ENCODE data around the gene TXNIP.

TXNIP gene

DNA sequence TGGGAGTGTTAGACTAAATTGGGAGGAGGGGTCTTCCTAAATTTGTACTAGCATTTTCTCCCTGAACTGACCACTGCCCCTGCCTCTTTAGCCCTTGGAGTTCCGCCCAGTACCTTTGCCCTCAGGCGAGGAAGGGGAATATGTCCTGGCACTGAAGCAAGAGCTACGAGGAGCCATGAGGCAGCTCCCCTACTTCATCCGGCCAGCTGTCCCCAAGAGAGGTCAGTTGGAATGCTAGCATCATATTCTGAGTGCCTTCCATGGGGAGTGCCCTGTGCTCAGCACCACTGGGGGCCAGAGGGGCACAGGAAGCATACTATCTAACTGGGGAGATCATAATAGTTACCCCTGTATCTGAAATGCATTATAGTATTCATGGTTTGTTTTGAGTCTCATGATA, 21.2 kb downstream of the TXNIP start:
- Histone ChIP-seq H3K36me3 (no peaks in the 10 kb centered on the region), H3K4me1 (peaks cover 22% of the 10 kb centered on the region), H3K9me3 (no peaks in the 10 kb centered on the region), H3K4me3 (ENCODE audit: low read depth, low read length) (no peak overlapping the region), H3K27me3 (no peaks in the 10 kb centered on the region)
- TF ChIP-seq, protein P1, sequence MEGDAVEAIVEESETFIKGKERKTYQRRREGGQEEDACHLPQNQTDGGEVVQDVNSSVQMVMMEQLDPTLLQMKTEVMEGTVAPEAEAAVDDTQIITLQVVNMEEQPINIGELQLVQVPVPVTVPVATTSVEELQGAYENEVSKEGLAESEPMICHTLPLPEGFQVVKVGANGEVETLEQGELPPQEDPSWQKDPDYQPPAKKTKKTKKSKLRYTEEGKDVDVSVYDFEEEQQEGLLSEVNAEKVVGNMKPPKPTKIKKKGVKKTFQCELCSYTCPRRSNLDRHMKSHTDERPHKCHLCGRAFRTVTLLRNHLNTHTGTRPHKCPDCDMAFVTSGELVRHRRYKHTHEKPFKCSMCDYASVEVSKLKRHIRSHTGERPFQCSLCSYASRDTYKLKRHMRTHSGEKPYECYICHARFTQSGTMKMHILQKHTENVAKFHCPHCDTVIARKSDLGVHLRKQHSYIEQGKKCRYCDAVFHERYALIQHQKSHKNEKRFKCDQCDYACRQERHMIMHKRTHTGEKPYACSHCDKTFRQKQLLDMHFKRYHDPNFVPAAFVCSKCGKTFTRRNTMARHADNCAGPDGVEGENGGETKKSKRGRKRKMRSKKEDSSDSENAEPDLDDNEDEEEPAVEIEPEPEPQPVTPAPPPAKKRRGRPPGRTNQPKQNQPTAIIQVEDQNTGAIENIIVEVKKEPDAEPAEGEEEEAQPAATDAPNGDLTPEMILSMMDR (IDR thresholded peaks at IDR 0.05; ENCODE audit: low read depth, low read length): no peak
- no peak for DNase-seq

DNA sequence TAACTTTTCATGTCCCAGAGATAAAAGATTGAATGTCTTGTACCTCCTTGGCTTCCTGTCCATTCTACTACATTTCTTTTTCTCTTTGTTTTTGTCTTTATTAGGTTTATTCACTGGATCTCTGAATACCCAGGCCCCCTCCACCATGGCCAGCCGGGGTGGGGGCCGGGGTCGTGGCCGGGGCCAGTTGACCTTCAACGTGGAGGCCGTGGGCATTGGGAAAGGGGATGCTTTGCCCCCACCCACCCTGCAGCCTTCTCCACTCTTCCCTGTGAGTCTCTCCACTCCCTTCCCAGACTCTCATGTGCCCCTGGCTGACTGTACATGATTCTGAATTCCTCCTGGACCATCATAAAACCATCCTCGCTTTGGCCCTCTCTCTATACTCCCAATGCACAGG, 21.7 kb downstream of the TXNIP start:
- H3K4me3 ChIP-seq (ENCODE audit: low read depth, low read length): no peak overlapping the region
- no peaks in the 10 kb centered on the region for H3K27me3 ChIP-seq
- no peak for DNase-seq
- peaks cover 19% of the 10 kb centered on the region for H3K4me1 ChIP-seq
- H3K36me3 ChIP-seq: no peaks in the 10 kb centered on the region
- H3K9me3 ChIP-seq: no peaks in the 10 kb centered on the region
- TF ChIP-seq, protein P1 (IDR thresholded peaks at IDR 0.05; ENCODE audit: low read depth, low read length): no peak

DNA sequence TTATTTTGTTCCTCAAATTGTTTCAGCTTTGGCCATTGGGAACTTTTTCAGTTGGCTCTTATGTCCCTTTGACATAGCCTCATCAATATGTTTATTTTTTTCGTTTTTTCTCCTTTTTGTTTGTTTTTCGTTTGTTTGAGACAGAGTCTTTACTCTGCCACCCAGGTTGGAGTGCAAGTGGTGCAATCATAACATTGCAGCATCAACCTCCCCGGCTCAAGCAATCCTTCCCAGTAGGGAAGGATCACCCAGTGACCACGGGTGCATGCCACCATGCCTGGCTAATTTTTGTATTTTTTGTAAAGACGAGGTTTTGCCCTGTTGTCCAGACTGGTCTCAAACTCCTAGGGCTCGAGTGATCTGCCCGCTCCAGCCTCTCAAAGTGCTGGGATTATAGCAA, 23.8 kb downstream of the TXNIP start:
- TF ChIP-seq, protein P1 (IDR thresholded peaks at IDR 0.05; ENCODE audit: low read depth, low read length): no peak
- H3K27me3 ChIP-seq: no peaks in the 10 kb centered on the region
- no peak for DNase-seq
- H3K4me1 ChIP-seq: peaks cover under 1% of the 10 kb centered on the region
- no peak overlapping the region for H3K4me3 ChIP-seq (ENCODE audit: low read depth, low read length)
- no peaks in the 10 kb centered on the region for H3K36me3 ChIP-seq
- H3K9me3 ChIP-seq: no peaks in the 10 kb centered on the region

DNA sequence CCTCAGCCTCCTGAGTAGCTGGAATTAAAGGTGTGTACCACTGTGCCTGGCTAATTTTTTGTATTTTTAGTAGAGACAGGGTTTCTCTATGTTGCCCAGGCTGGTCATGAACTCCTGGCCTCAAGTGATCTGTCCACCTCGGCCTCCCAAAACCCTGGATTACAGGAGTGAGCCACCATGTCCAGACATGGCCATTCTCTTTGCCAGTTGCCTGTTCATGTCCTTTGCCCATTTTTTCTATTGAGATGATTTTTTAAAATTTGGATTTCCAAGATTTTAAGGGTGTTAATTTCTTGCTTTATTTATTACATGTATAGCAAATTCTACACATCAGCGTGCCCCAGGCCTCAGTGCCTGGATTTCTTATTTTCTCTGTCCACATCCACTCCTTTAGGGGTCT, 29.1 kb downstream of the TXNIP start:
- no peaks in the 10 kb centered on the region for H3K36me3 ChIP-seq

DNA sequence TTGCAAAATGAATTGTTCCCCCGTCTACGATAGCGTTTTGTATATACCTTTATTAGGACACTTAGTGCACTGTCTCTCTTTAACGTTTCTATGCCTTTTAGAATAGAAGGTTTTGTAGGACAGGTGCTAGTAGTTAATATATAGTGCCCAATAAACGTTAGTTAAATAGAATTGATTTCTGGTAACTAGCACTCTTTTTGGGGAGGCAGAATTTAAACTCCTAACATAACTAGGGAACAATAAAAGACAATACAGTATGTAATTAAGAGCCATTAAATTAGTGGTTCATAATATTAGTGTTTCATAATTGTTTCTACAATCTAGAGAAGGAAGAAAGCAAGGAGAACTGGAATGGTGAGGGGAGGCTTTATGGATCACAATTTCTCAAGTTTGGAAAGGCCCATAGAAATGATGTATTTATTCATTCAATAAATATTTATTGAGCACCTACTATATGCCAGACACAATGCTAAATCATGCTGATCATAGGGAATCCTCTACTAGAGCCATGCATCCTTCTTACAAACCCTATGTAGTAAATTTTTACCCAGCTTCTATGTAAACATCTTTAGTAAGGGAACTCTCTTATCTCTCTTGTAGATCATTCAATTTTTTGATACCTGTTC, 31.1 kb downstream of the TXNIP start:
- no peaks in the 10 kb centered on the region for H3K36me3 ChIP-seq
- no peaks in the 10 kb centered on the region for H3K9me3 ChIP-seq
- DNase-seq: no peak
- TF ChIP-seq, protein P1 (IDR thresholded peaks at IDR 0.05; ENCODE audit: low read depth, low read length): no peak
- H3K4me1 ChIP-seq: no peaks in the 10 kb centered on the region; the same call in none of the 2 replicates
- H3K27me3 ChIP-seq: no peaks in the 10 kb centered on the region
- H3K4me3 ChIP-seq (ENCODE audit: low read depth, low read length): peak overlapping the region; percentile 61

More for the DNA sequence above, 29.1 kb downstream of the TXNIP start:
- no peak for DNase-seq
- Histone ChIP-seq H3K4me3 (ENCODE audit: low read depth, low read length) (no peak overlapping the region), H3K4me1 (no peaks in the 10 kb centered on the region; the same call in none of the 2 replicates), H3K9me3 (no peaks in the 10 kb centered on the region), H3K27me3 (no peaks in the 10 kb centered on the region)
- TF ChIP-seq, protein P1 (IDR thresholded peaks at IDR 0.05; ENCODE audit: low read depth, low read length): no peak

DNA sequence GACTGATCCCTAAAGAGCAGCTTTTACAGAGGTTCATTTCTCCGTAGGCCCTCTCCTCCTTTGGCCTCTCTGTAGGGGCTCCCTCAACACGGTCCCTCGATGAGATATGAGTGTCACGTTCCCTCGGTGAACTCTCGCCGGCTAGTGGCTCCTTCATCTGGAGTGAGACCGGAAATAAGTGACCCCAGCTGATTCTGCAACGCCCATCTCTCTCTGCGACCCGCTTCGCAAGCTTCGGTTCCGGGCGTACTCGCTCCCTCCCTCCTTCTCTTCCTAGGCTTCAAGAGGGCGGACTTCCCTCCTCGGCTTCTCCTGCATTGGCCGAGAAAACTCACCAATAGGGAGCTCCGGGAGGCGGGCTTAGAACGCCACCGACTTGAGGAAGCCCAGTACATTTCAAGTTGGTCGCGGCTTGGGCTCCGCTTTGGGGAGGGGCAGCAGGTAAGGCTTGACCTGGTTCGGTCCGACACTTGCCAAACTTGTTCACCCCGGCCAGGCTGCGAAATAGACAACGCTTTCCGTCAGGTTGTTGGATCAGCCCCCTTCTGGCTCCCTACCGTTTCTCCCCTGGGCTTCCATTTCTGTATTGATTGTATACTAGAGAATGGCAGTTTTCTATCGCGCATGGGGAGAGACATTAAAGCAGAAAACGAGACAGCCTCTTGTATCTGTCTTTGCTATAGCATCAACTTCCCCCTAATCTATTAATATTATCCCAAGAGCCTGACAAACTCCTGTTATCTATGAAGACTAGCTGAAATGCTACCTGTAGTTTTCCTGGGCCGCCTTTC, 31.9 kb downstream of the TXNIP start, which contains the start of the genes ANKRD34A and POLR3GL:
ANKRD34A (minus strand) TSS at position 248 of the 791 bp plus-strand sequence. CDS start 2,816 bp downstream, outside the sequence.
POLR3GL (plus strand) TSS at position 363 of the 791 bp plus-strand sequence. CDS start 10,176 bp downstream, outside the sequence.
- Histone ChIP-seq H3K27me3 (no peaks in the 10 kb centered on the region), H3K36me3 (no peaks in the 10 kb centered on the region), H3K4me1 (peaks cover 4% of the 10 kb centered on the region), H3K4me3 (ENCODE audit: low read depth, low read length) (peak within 1 kb of the TSS; percentile 61), H3K9me3 (no peaks in the 10 kb centered on the region)
- DNase-seq: peak; percentile 92
- TF ChIP-seq, protein P1 (IDR thresholded peaks at IDR 0.05; ENCODE audit: low read depth, low read length): no peak

Data from BE2C (cell line).